ENCODE measurements around the gene ZFYVE9.
"Not testable (repeated sequence)": the region's sequence is repeated elsewhere in the genome, so short reads cannot be mapped to it uniquely, and the experiment has no call there.

Gene ZFYVE9

DNA sequence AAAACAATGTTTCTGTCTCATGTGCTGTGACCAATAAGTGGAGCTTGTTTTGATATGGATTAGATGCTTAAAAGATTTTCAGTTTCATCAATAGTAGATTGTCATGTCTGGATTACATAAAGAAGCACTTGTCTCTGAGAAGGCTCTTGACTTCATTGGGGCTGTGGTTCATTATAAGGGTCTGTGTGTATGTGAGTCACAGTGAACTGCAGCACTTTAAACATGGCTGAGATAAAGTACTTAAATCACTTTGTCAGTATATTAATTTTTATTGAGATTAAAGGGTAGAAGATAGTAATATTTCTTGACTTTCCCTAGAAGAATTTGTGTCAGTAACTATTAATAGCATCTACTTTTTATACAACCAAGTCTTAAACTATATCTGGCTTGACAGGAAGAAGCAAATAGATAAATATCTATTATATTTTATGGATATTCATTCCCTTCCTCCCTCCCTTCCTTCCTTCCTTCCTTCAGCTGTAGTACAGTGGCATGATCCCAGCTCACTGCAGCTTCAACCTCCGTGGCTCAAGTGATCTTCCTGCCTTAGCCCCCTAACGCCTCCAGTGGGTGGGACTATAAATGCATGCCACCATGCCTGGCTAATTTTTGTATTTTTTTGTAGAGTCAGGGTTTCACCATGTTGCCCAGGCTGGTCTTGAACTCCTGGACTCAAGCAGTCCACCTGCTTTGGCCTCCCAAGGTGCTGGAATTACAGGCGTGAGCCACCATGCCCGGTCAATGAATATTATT is 48.8 kb downstream of the ZFYVE9 start:
- DNase-seq: no peak

DNA sequence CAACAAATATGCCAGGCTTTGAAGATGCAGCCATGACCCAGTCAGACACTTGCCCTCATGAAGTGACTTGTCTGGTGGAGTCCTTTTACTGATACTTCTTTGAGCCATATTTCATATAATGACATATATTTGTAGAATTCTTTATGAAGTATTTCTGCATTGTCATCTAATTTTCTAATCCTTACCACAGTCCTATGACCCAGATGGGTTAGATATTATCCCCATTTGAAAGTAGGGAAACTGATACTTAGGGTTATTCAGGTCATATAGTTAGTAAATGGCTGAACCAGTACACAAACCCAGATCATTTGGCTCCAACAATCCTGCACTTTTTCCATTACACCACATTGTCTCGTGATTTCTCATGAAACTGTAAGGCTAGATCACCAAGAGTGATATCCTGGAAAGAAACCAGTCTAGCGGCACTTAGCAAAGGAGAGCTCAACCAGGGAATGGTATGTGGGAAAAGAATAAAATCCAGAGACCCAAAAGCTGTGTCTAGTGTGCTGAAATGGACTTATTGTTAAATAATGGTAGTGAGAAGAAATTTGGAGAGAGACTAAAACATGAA is 49.6 kb downstream of the ZFYVE9 start:
- DNase-seq: no peak

DNA sequence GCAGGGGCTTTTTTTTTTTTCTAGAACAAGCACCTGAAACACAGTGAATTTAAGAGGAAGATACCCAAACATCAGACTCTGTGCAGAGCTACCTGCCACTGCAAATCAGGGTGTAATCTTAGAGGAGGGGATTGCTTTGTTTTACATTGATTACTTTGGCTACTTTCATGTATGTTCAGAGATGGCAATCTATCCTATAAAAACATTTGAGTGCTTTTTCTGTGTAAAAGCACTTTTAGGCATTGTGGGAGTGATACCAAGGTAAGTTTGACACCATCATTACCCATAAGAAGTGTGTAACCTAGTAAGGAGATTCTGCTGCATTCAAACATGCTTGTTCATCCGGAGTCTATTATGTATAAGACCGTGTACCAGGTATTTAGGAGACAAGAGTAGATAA is 50.1 kb downstream of the ZFYVE9 start:
- no peak for DNase-seq

- no peak for DNase-seq
Observed at GRCh38 chr1:52192436-52192835, 50.5 kb downstream of the ZFYVE9 start.

DNA sequence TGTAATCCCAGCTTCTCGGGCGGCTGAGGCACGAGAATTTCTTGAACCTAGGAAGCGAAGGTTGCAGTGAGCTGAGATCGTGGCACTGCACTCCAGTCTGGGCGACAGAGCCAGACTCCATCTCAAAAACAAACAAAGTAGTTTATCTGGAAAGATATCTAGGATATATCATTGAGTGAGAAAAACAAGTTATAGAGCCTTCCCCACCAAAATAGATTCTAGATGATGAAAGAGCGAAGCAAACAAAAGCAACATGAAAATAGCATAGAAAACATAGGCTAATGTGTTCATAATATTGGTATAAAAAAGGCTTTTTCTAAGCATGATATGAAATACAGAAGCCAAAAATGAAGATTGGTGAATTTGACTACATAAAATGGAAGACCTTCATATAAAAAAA is 52.1 kb downstream of the ZFYVE9 start:
- DNase-seq: no peak

- DNase-seq: no peak
Observed at GRCh38 chr1:52195161-52195560, 53.3 kb downstream of the ZFYVE9 start.

GRCh38 chr1:52203935-52204625 is 62.2 kb downstream of the ZFYVE9 start:
- DNase-seq: no peak

DNA sequence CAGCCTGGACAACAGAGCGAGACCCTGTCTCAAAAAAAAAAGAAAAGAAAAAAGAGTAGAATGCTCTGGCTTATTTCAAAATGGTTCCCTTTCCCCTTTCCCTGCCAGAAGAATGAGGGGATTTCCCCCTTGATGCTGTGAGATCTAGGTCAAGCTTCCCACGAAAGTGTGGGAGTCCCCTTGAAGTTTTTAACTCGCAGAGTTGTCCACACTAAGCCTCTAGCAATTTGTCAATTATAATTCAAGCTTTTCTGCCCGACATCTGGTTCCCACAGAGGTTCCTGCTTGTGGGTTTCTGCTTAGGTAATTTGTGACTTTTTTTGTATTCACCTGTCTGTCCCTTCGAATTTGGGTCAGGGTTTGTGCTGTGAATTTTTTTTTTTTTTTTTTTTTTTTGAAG is 62.8 kb downstream of the ZFYVE9 start:
- DNase-seq: no peak

- DNase-seq: not testable (repeated sequence)
Observed at GRCh38 chr1:52206686-52207085, 64.8 kb downstream of the ZFYVE9 start.

DNA sequence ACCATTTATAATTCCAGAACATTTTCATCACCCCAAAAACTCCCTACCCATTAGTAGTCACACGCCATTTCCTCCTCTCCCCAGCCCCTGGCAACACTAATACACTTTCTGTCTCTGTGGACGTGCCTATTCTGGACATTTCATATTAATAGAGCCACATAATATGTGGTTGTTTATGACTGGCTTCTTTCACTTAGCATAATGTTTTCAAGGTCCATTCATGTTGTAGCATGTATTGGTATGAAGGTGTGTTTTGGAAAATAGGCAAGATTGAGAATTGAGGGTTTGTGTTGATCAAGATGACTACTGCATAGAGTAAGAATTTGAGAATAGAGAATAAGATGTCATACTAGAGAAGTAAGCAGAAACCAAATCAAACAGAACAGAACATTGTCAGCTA is 67.5 kb downstream of the ZFYVE9 start:
- no peak for DNase-seq

GRCh38 chr1:52210044-52210443 is 68.2 kb downstream of the ZFYVE9 start:
- no peak for DNase-seq

DNA sequence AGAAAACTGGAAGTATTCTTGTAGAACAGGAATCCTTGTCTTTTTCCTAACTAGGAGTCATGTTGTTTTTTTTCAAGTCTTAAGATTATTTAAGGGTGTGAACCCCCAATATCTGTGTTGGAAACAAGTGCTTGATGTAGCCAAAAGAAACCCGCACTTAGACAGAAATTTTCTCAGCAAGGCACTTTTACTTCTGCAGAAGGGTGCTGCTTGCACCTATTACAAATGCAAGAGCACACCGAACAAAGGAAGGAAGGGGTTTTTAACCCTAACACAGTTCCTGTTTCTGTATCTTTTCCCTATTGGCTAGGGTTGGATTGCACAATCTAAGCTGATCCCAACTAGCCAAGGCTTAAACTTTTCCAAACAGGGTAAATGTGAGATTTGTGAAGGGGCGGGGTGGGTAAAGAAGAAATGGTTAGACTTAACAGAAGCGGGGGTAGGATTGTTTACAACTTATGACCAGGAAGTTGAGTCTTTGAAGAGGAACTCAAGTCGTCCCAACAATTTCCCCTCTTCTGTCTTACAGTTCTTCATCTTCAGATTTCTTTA is 75.1 kb downstream of the ZFYVE9 start:
- no peak for DNase-seq

- DNase-seq: no peak
Observed at GRCh38 chr1:52225174-52225573, 83.3 kb downstream of the ZFYVE9 start.

- no peak for DNase-seq
Observed at GRCh38 chr1:52229494-52229893, 87.6 kb downstream of the ZFYVE9 start.

- no peak for DNase-seq
Observed at GRCh38 chr1:52233463-52233862, 91.6 kb downstream of the ZFYVE9 start.

DNA sequence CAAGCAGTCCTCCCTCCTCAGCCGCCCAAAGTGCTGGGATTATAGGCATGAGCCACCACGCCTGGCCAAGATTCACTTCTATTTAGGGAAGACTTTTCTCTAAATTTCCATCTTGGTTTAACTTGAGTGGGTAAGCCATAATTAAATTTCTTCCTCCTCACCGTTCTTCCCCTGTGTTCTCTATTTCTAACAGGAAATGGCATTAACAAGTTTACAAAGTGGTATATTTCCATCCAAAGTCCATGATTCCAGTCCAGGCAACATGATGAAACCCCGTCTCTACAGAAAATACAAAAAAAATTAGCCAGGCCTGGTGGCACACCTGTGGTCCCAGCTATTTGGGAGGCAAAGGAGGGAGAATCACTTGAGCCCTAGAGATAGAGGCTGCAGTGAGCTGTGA is 92.1 kb downstream of the ZFYVE9 start:
- DNase-seq: no peak

DNA sequence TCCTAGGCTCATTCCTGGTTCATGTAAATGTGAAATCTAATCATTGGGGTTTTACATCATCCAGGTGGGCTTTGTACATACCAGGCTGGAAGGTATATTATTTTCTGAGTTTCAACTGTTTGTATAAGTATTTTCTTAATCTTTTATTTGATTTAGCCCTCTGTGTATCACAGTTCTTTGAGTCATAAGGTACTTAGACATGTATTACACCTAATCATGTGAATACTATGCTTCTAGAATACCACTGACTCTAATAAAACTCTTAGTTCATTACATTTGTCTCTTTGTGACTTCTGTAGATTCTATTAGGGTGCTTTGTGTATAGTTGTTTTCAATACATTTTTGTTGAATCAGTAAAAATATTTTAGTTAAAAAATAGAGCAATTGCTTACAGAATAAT is 92.8 kb downstream of the ZFYVE9 start:
- no peak for DNase-seq

DNA sequence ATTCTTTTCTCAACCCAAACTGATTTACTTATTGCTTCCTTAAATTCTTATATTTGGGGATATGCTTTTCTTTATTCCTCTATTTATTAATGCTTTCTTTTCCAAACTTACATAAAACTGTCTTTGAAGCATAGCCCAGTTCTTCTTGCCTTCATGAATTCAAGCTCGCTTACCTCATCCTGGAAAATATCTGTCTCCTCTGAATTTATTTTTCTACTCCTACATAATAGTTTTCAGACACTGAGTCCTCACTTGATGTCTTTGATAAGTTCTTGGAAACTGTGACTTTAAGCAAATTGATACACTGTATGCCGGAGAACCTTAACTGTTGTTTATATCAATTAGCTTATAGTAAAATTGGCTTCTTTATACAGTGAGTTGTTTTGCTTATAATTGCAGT is 93.8 kb downstream of the ZFYVE9 start:
- no peak for DNase-seq

- no peak for DNase-seq
Observed at GRCh38 chr1:52237430-52237829, 95.5 kb downstream of the ZFYVE9 start.

DNA sequence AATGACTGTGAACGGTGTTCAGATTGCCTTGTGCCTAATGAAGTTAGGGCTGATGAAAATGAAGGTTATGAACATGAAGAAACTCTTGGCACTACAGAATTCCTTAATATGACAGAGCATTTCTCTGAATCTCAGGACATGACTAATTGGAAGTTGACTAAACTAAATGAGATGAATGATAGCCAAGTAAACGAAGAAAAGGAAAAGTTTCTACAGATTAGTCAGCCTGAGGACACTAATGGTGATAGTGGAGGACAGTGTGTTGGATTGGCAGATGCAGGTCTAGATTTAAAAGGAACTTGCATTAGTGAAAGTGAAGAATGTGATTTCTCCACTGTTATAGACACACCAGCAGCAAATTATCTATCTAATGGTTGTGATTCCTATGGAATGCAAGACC is 96.6 kb downstream of the ZFYVE9 start:
- no peak for DNase-seq

GRCh38 chr1:52238887-52239707 is 97.2 kb downstream of the ZFYVE9 start:
- no peak for DNase-seq

- DNase-seq: no peak
Observed at GRCh38 chr1:52239708-52240001, 97.8 kb downstream of the ZFYVE9 start.

GRCh38 chr1:52240592-52241210 is 98.8 kb downstream of the ZFYVE9 start:
- DNase-seq: no peak
